SH-SY5Y (cell line): ENCODE results near the gene PIR.

Experiments used
- GATA2 ChIP-seq: IDR thresholded peaks from 2 replicates; pipeline ENCODE4 v1.6.1; 2011; ENCODE audit warnings: mild to moderate bottlenecking, low read depth, low read length
- GATA3 ChIP-seq: IDR thresholded peaks from 2 replicates; pipeline ENCODE4 v1.6.1; 2011; ENCODE audit warnings: low read depth, mild to moderate bottlenecking, low read length, moderate library complexity

PIR gene

DNA sequence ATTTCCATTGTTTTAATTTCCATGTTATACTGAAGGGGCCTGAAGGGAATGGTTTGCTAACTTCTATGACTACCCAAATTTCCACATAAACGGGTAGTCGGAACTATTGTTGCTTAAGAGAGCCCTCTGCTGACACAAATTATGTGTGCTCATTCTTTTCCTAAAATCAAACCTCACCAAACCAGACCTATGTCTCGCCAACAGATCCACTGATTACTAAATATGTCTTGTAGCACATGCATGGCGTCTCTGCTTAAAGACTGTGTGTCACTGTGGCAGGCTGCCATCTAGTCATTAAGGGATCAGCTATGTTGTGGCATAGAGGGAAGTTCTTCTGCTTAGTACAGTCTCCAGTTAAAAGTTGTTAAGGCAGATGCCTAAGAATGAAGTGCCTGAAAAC, 25.1 kb downstream of the PIR start:
- TF ChIP-seq GATA3 (no peak), GATA2 (peak; percentile 51; the same call in 1 of the 2 replicates)

DNA sequence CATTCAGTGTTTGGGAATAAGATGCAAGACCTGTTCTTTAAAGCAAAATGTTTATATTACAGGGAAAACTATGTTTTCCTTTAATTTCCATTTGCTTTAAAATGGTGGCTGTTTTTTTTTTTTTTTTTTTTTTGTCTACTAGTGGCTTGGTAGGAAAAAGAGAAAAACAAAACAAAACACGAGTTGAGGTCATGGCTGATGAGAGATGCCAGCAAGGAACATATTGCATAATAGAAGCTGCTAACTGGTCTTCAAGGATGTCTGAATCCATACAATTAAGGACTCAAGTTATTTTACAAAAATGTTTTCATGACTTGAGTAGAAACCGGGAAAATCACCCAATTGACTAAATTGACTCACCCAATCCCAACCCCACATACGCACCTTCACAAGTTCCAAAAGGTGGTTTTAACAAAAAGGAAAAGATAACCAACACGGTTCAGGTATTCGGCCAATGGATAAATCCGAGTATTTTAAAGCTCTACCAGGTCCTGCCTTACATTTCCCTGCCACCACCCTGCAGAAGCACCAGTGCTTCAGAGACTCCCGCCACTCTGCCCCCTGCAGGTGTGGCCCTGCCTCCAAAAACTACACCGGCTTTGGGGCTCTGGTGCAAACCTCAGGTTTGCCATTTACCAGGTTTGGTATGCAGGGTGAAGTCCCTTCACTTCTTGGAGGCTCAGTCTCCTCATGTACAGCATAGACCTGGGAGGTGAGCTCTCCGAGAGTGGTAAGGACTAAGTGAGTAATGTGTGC, 27.1 kb downstream of the PIR start:
- TF ChIP-seq GATA3 (no peak), GATA2 (no peak)

DNA sequence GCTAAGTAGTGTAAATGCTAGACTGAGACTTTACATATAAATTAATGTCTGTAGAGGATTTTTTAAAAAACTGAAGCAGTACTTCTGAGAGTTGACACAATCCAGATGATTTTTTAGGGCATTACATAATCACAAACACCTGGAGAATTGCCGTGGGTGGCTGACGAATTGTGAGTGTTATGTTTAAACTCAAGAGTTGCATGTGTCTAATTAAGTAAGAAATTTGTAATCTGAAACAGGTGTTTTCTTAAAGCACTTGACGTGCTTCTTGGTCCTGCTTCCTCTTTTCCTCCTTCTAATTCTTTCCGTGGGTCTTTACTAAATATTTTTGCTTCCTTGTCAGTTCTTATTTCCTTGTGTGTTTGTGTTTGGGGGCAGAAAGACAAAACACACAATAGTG, 27.8 kb downstream of the PIR start:
- TF ChIP-seq GATA3 (no peak), GATA2 (no peak)

DNA sequence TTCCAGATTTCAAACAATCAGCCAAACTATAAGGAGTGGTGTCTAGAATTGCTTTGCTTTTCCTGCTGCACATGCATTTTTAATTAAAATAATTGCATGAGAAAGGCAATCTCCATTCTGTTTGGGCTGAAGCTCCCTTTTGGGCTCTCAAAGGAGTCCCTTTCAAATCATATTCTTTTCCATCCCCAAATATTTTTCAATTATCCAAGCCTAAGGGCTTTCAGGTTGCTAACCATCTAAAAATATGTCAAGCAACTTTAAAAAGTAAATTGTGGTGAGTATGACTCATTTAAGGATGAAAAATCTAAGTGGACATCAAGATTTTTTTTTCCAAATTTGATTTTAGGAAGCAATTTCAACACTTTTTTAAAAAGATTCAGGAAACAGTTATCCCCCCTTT, 28.4 kb downstream of the PIR start:
- TF ChIP-seq GATA2: no peak
- TF ChIP-seq GATA3: 0 out of 2 replicates have a peak, but pooled peaks have one; percentile 16

DNA sequence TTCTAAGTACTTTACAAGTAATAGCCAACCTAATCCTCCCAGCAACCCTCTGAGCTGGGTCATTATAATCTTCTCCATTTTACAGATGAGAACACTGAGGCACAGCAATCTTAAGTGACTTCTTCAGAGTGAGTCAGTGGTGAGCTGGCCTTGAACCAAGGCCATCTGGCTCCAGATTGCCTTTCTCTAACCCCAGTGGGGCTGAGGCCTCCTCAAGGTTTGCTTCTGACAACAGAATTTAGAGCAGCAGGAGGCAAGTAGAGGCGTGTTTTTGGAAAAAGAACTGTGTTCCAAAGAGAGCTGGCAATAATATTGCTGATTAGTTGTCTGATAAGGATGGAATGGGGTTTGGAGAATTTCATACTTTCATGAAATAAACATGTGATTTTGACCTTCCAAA, 41.2 kb downstream of the PIR start:
- TF ChIP-seq GATA2: no peak
- no peak for TF ChIP-seq GATA3

DNA sequence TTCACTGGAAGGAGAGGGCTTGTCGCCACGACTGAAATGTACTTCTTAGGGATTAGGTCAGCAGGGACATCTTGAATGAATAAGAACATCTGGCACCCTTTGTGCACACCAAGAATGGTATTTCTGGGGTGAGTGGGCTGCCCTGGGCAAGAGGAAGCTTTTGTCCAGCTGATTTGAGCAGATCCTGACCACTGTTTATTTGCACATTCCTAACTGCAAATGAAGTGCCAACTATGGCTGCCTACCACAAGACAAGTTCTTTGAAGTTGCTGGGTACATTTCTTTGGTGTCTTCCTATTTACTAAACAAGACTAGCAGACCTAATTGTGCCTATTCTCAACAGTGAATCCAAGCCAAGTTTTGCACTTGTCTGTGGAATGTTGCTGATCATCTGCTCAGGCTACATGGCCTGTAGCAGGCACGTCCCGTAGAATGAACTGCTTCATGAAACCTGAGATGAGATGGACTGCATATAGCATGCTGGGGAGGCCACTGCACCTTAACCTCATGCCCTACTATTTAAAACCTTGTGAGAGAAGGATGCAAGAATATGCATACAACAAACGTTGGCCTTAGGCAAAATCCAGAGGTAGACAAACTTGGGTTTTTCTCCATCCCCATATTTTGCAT, 45.0 kb downstream of the PIR start:
- TF ChIP-seq GATA2 (no peak), GATA3 (no peak)

DNA sequence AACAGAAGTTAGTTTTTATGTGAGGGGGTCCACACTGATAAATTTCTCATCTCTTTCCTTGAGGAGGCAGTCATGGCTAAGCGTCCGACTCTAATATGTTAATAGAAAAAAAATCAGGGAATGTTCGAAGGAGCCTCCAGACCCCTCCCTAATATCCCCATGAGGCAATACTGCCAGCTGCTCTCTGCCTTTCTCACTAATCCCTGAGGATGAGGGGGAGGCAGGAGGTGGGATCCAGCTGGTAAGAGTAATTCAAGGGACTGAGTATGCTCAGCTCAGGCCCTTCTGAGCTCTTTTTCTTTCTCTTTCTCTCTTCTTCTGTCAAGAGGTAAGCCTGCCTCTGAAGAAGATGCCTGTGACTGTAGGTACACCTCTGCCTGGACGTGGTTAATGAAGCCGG, 51.7 kb downstream of the PIR start:
- no peak for TF ChIP-seq GATA2
- no peak for TF ChIP-seq GATA3

DNA sequence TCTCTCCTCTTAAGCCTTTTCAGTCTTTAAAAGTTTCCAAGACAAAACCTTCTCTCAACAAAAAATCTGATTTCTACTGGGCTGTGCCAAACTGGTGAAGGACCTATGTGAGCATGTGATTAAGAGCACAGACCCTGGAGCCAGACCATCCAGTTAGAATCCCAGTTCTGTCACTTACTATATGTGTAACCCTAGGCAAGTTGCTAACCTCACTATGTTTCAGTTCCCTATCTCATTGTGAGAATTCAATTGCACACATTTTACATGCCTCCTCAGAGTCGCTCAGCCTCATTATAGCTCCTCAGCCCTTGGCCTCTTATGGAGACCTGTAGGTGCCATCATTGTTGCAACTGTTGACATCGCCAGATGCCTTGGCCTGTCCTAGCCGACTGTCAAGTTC, 54.8 kb downstream of the PIR start:
- TF ChIP-seq GATA3: no peak
- TF ChIP-seq GATA2: no peak

DNA sequence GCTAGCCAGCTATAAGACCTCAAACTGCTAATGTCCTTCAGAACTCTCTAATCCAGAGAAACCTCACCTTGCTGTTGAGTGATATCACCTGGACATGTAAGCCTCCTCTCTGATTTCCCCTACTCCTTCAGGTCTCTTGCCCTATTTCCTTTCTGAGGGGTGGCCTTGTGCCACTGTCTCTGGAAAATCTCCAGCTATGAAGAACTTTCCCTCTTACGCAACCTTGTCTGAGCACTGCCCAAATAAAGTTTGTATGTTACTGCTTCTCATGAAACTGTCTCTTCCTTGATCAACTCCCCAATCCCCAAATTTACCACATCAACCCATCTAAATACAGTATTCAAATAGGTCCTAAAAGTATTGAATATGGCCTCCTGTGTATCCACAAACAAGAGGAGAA, 55.4 kb downstream of the PIR start:
- TF ChIP-seq GATA2 (no peak), GATA3 (no peak)

DNA sequence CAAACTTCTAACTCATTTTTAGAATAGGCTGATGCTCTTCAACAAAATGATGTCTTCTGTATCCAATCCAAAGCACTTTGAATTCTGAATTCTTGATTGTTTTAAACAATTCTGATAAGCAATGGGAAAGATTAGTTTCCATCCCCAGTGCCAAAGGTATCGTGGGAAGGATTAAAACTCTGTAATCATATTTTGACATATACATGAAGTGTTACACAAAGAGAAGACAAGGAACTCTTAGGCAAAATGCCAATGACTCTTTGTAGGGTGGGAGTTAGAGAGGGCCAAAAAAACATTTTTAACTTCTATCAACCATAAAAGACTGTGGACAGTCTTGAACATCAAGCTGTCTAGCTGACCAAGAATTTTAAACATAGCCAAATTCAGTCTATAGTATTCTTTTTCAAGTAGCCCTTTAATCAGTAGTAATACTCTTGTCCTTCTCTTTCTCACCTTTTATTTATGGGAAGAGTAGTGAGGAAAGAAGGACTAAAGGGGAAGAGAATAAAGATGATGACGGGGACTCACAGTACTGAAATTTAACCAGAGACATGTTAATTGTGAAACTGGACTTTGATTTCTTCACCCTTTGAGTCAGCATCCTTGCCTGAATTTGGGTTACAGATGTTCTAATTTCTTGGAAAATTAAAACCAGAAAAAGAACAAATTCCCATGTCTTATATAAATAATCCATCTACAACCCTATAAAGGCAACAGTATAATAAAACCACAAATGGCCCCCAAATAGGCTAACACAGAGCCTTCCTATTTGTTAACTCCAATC, 57.1 kb downstream of the PIR start:
- no peak for TF ChIP-seq GATA2
- TF ChIP-seq GATA3: no peak

DNA sequence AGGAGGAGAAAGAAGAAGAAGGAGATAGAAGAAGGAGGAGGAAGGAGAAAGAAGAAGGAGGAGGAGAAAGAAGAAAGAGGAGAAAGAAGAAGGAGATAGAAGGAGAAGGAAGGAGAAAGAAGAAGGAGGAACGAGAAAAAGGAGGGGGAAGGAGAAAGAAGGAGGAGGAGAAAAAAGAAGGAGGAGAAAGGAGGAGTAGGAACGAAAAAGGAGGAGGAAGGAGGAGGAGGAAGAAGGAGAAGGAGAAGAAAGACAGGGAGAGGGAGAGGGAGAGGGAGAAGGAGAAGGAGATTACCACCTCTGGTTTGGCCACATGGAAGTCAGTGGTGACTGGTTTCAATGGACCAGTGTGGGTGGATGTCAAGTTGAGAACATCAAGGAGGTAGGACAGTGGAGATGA, 58.9 kb downstream of the PIR start:
- TF ChIP-seq GATA3: no peak
- no peak for TF ChIP-seq GATA2

DNA sequence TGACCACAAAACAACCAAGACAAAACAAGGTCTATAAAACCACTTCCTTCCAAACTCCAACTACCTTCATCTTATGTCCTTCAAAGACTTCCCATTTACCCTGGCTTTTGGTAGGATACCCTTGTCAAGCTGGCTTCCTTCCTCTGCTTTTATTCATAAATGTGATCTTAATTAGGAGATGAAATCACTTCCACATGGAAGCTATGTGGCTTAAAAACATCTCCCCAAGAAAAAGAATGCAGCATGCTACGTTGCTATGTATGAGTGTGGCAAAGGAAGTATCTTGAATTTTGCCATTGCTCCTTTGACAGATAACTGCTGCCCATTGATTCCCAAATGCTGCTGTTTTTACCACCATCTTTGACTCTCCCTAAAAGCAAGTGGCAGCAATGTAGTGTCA, 62.5 kb downstream of the PIR start:
- no peak for TF ChIP-seq GATA3
- no peak for TF ChIP-seq GATA2

DNA sequence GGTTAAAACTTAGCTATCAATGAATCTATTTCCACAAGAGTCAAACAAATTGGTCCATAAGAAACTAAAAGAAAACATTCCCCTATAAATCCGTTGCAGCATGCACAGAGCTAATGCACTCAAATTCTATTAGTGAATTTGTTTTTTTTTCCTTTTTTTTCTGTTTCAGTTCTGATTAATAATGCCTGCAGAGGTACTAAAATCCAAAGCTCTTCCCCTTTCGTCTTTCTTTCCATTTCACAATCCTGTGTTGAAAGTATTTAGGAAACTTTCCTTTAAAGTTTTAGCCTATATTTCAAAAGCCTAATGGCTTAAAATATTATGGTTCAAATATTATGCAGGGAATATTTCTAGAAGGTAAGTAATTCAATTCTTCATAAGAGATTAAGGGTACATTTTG, 63.1 kb downstream of the PIR start:
- TF ChIP-seq GATA3 (no peak), GATA2 (no peak)

DNA sequence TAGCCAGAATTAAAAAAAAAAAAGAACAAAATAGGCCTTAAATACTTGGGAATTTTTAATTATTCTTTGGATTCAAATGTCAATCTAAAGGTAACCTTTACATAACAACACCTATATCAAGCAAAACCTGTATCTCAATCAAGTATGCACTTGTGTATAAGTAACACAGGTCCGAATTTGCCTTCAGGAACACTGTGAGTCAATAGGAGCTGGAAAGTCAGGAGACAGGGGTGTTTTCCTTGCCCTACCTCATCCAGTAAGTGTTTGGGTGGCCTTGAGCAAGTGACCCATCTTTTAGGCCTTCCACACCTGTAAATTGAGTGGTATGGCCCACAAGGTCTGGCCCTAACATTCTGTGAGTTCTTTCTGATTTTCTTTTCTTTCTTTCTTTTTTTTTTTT, 68.1 kb downstream of the PIR start:
- TF ChIP-seq GATA2: no peak
- TF ChIP-seq GATA3: no peak
